HG03064 (cell line): ENCODE results near the gene CMPK2.
"Not testable (repeated sequence)": the region's sequence is repeated elsewhere in the genome, so short reads cannot be mapped to it uniquely, and the experiment has no call there.

Experiments
- ATAC-seq: cut with Tn5 transposase; IDR thresholded peaks from one replicate; pipeline ENCODE4 v1.9.1; 2021; ENCODE audit warnings: low read depth; ENCODE audit not compliant: unreplicated experiment

CMPK2 gene

GRCh38 chr2:6865346-6866274, at the start of gene CMPK2:
TSS of gene CMPK2 (minus strand) at chr2:6865907. CDS start at chr2:6865696, 211 bp downstream.
- peak; percentile 72 for ATAC-seq

GRCh38 chr2:6915399-6915798, 49.7 kb upstream of the CMPK2 start:
- no peak for ATAC-seq

GRCh38 chr2:6914828-6915227, 49.1 kb upstream of the CMPK2 start:
- ATAC-seq = no peak

GRCh38 chr2:6913415-6914157, 47.9 kb upstream of the CMPK2 start:
- ATAC-seq = no peak

- ATAC-seq = no peak
Measured at GRCh38 chr2:6911721-6912120, 46.0 kb upstream of the CMPK2 start.

- peak; percentile 95 for ATAC-seq
Measured at GRCh38 chr2:6909431-6910385, 44.0 kb upstream of the CMPK2 start.

- no peak for ATAC-seq
Measured at GRCh38 chr2:6908291-6908690, 42.6 kb upstream of the CMPK2 start.

GRCh38 chr2:6906165-6906741, 40.5 kb upstream of the CMPK2 start:
- no peak for ATAC-seq

GRCh38 chr2:6905668-6906067, 40.0 kb upstream of the CMPK2 start:
- no peak for ATAC-seq

- not testable (repeated sequence) for ATAC-seq
Measured at GRCh38 chr2:6902581-6902980, 36.9 kb upstream of the CMPK2 start.

GRCh38 chr2:6896930-6897759, 31.4 kb upstream of the CMPK2 start:
- ATAC-seq = no peak

- ATAC-seq = no peak
Measured at GRCh38 chr2:6893876-6894482, 28.3 kb upstream of the CMPK2 start.

- no peak for ATAC-seq
Measured at GRCh38 chr2:6888724-6889123, 23.0 kb upstream of the CMPK2 start.

GRCh38 chr2:6887751-6888192, 22.1 kb upstream of the CMPK2 start:
- no peak for ATAC-seq

- ATAC-seq = no peak
Measured at GRCh38 chr2:6885968-6886367, 20.3 kb upstream of the CMPK2 start.

- no peak for ATAC-seq
Measured at GRCh38 chr2:6885551-6885950, 19.8 kb upstream of the CMPK2 start.

- no peak for ATAC-seq
Measured at GRCh38 chr2:6883448-6884122, 17.9 kb upstream of the CMPK2 start.

GRCh38 chr2:6881516-6881915, 15.8 kb upstream of the CMPK2 start:
- ATAC-seq = no peak
